Activated naive CD8-positive, alpha-beta T cell treated with anti-CD3 and anti-CD28 coated beads, Interleukin-2, amount 50 U/mL, for 16 hours (primary cell): ENCODE results near the gene LDB2.
"Not testable (repeated sequence)": the region's sequence is repeated elsewhere in the genome, so short reads cannot be mapped to it uniquely, and the experiment has no call there.

Source experiments
- DNase-seq: peaks from one replicate; pipeline ENCODE4 v3.0.0-alpha.2; 2020; ENCODE audit warnings: low read depth, low spot score

The LDB2 gene

DNA sequence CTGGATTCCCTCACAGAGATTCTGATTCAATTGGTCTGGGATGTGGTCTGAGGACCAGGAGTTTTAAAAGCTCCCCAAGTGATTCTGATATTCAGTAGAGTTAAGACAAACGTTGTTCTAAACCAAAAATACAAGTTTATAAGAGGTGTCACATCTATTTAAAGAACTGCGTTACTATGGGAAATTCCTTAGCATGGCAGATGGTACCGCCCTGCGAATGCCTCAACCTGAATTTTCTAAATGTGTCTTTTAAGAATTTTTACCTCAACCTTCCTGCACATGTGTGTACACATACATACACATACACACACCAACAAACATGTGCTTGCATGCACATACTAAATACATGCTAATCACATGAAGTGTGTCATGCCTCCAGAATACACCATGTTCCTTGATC is 343.3 kb downstream of the LDB2 start:
- no peak for DNase-seq

DNA sequence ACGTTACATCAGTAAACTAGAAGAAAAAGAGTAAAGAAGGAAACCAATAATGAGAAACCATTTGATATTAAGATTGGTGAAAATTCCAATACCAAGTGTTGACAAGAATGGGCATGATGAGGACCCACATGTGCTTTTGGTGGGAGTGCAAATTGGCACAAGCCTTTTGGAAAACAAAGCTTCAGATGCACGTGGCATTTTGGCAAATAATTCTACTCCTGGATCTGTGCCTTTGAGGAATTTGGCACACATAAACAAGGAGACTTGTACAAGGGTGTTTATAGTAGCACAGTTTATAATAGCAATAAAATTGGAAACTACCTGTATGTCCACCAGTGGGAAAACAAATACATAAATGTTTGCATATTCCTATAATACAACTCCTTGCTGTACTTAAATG is 347.9 kb downstream of the LDB2 start:
- no peak for DNase-seq

DNA sequence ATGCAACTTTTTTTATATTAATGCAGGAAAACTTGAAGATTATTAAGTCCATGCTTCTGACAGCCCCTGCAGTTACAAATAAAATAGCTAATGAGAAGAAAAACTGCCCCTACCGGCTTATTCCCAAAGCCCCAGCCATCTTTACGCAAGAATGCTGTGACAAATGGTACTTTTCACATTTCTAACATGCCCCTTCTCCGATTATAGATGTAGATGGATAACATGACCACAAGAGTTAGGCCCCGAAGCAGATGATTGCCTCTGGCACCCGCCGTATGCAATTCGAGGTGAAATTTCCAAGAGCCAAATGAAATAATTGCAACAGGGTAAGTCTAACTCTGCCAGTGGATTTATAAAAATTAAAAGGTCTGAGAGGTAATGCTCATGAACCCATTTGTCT is 352.8 kb downstream of the LDB2 start:
- DNase-seq: no peak

GRCh38 chr4:16544869-16545268 is 353.6 kb downstream of the LDB2 start:
- no peak for DNase-seq

GRCh38 chr4:16544251-16544721 is 354.2 kb downstream of the LDB2 start:
- DNase-seq: no peak

DNA sequence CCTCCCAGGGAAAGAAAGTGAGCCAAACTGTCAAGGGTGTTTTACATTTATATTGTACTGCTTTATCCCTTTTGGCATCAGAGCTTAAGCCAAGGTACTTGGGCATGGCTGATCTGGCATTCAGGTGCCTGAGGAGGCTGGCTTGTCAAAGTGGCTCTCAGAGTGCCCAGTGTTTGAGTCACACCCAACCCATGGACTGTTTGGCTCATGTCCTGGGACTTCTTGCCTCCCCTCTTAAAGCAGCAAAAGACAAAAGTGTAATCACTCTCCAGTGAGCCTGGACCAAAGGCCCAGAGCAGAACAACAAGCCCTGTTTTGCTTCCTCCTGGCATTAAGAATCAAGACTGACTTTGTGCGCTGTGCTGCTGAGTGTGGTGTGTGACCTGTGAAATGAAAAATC is 360.5 kb downstream of the LDB2 start:
- DNase-seq: no peak

DNA sequence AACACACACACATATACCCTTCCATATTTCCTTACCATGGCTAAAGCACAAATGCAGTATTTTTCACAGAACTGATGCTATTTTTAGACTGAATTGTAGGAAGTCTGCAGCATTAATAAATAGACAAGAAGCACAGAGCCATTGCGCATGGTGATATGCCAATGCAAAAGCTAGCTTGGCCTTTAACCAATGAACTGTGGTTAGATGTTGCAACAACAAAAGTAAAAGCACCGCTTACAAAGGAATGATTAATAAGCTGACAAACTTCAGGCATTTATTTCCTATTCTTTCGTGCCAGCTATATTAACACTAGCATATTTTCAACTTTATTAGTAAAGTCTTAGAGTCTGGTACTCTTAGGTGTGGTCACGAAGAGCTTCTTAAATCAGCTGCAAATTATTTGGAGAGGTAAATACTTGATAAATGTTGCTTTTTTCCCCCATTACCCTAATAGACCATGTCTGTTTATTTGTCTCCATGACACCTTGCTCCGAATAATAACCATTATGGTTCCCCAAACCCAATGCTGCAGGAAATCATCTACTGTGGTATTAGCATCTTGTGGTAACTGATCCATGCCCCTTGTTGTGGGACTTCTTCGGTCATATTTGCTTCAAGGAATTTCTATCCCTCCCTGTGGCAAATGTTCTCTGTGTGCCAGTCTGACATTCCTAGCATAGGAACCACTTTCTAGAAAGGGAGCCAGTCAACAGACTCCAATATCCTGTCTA is 366.0 kb downstream of the LDB2 start:
- DNase-seq: no peak

GRCh38 chr4:16530688-16531635 is 367.5 kb downstream of the LDB2 start:
- DNase-seq: no peak

- DNase-seq: no peak
Observed at GRCh38 chr4:16524911-16525554, 373.4 kb downstream of the LDB2 start.

GRCh38 chr4:16524406-16524805 is 374.0 kb downstream of the LDB2 start:
- DNase-seq: no peak

GRCh38 chr4:16523526-16523925 is 374.9 kb downstream of the LDB2 start:
- DNase-seq: not testable (repeated sequence)

- DNase-seq: no peak
Observed at GRCh38 chr4:16521156-16521915, 377.1 kb downstream of the LDB2 start.

- DNase-seq: no peak
Observed at GRCh38 chr4:16516796-16517439, 381.5 kb downstream of the LDB2 start.

DNA sequence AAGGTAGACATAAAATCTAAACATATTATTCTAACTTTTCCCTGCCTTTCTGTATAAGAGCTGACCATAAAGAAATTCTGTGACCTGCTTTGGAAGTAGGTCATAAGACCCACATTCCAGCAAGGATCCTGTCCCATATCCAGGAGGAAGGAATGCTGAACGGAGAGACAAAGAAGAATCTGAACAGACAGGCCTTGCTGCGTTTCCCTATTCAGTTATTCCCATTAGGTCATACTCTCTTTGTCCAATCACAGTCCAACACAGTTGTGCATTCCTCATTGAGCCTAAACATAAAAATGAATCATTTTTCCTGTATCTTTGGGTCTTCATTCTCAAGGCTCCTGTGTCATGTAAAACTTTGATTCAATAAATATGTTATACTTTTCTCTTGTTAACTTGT is 384.6 kb downstream of the LDB2 start:
- no peak for DNase-seq

DNA sequence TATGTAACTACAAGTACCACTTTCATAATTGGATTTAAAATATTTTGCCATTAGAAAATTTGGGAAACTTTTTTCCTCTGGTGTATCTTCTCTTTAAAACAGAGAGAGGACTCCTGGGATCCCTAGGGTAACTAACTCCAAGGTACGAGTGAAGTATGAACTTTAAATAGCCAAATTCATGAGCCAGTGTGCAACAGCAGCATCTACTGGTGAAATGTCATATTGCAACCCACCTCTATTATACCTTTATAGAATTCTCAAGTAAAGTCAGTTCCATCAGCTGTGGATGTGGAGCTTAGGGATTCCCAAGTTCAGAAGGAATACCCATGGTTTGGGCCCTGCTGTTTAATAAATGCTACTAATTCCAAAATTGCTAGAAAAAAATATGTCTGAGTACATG is 389.5 kb downstream of the LDB2 start:
- DNase-seq: no peak

GRCh38 chr4:16505726-16506125 is 392.7 kb downstream of the LDB2 start:
- no peak for DNase-seq

- DNase-seq: no peak
Observed at GRCh38 chr4:16505267-16505666, 393.2 kb downstream of the LDB2 start.

GRCh38 chr4:16503421-16504100 is 394.9 kb downstream of the LDB2 start:
- DNase-seq: no peak

DNA sequence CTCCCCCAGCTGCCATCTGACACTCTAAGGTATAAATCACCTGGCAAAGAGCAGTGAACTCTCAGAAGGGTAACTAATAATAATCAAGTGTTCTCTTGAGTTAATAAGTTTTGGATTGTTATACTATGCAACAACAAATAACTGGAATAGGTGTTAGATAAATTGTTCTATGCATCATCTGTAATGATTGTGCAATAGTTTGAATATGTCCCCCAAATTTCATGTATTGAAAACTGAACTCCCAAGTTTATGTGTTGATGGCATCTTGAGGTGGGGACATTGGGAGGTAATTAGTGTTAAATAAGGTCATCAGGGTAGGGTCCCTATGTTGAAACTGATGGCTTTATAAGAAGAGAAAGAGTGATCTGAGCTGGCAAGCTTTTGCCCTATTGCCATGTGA is 399.5 kb downstream of the LDB2 start:
- DNase-seq: no peak

GRCh38 chr4:16496501-16496900 is 401.9 kb downstream of the LDB2 start:
- no peak for DNase-seq
